B cell (primary cell): Measurements from ENCODE around the gene DACH1. TPM values are rescaled to one million over a fixed set of nuclear protein-coding genes. Genes with fewer than 3 reads are reported as not detected.

ENCODE experiments used
- ATAC-seq: fragments of 200-7000 bp; cut with Tn5 transposase; one replicate; pipeline ENCODE4 v1.10.0; 2021; ENCODE audit warnings: low read depth, mild to moderate bottlenecking, moderate number of reproducible peaks, moderate library complexity
- CTCF ChIA-PET: fragments of 350-600 bp; sonication (Branson Sonifier 250); formaldehyde crosslinking; loops from one replicate; lab custom pipeline; 2021; ENCODE audit warnings: antibody characterized with exemption, inconsistent platforms; lab: Charles Lee
- POLR2A ChIA-PET: fragments of 350-600 bp; sonication (Branson Sonifier 250); formaldehyde crosslinking; loops from one replicate; lab custom pipeline; 2021; ENCODE audit warnings: antibody characterized with exemption; lab: Charles Lee
- DNase-seq: peaks from one replicate; pipeline ENCODE4 v3.0.0; 2013
- H2AFZ ChIP-seq: 2 replicates; pipeline ENCODE4 v1.6.1; 2012; ENCODE audit warnings: mild to moderate bottlenecking, low read depth, low read length; ENCODE audit not compliant: insufficient read depth, poor library complexity, severe bottlenecking
- H3K27ac ChIP-seq, 2 donors: 1 replicate in 1 of 2; 2 replicates in 1 of 2; pipeline ENCODE4 v1.5.1; 2012 to 2013; ENCODE audit warnings: low read length in 2 of 2, mild to moderate bottlenecking in 2 of 2, moderate library complexity in 1 of 2
- H3K27me3 ChIP-seq, 4 experiments: fragments of 200-600 bp in 1 of 4; sonication (generic) in 1 of 4; replicated peaks in 1 of 4; 1 replicate in 2 of 4; 2 replicates in 2 of 4; pipeline versions ENCODE4 v1.6.1 to v1.7.0; 2013 to 2016; ENCODE audit warnings: low read length in 3 of 4, mild to moderate bottlenecking in 2 of 4, mixed read lengths in 1 of 4, moderate library complexity in 1 of 4; ENCODE audit not compliant: insufficient read depth in 4 of 4, control insufficient read depth in 3 of 4; ENCODE audit errors: control extremely low read depth in 1 of 4
- H3K36me3 ChIP-seq, 2 experiments: replicated peaks in 1 of 2; 1 replicate in 1 of 2; 2 replicates in 1 of 2; pipeline versions ENCODE4 v1.6.1 to v1.7.1; 2013; ENCODE audit warnings: low read length in 1 of 2; ENCODE audit not compliant: insufficient read depth in 2 of 2, control insufficient read depth in 1 of 2; ENCODE audit errors: control extremely low read depth in 1 of 2, extremely low read depth in 1 of 2
- H3K4me1 ChIP-seq, 2 donors: fragments of 200-600 bp in 1 of 2; sonication (generic) in 1 of 2; 1 replicate in 1 of 2; 2 replicates in 1 of 2; pipeline versions ENCODE4 v1.5.1 to v1.6.1; 2013 to 2017; ENCODE audit warnings: low read length in 2 of 2; ENCODE audit not compliant: control insufficient read depth in 2 of 2, insufficient read depth in 2 of 2
- H3K4me2 ChIP-seq: replicated peaks from 2 replicates; pipeline ENCODE3; 2012; ENCODE audit warnings: mild to moderate bottlenecking, low read depth, low read length; ENCODE audit not compliant: poor library complexity, severe bottlenecking
- H3K4me3 ChIP-seq, 5 experiments: fragments of 200-600 bp in 1 of 5; sonication (generic) in 1 of 5; 1 replicate in 3 of 5; 2 replicates in 2 of 5; pipeline versions ENCODE4 v1.5.1 to v1.7.0; 2011 to 2016; ENCODE audit warnings: low read length in 4 of 5, mild to moderate bottlenecking in 4 of 5, low read depth in 2 of 5, control low read depth in 1 of 5, moderate library complexity in 1 of 5; ENCODE audit not compliant: insufficient read depth in 1 of 5; ENCODE audit errors: control extremely low read depth in 1 of 5, extremely low read depth in 1 of 5
- H3K79me2 ChIP-seq: fragments of 200-600 bp; sonication (generic); one replicate; pipeline ENCODE4 v1.6.0; 2016; ENCODE audit warnings: low read length; ENCODE audit not compliant: control insufficient read depth, insufficient read depth
- H3K9ac ChIP-seq: fragments of 200-600 bp; sonication (generic); 2 replicates; pipeline ENCODE4 v1.6.1; 2017; ENCODE audit warnings: mild to moderate bottlenecking, low read length, moderate library complexity
- H3K9me3 ChIP-seq, 3 donors: one replicate each; pipeline versions ENCODE4 v1.6.1 to v1.7.1; 2013; ENCODE audit warnings: low read length in 2 of 3; ENCODE audit not compliant: control insufficient read depth in 2 of 3, insufficient read depth in 1 of 3; ENCODE audit errors: control extremely low read depth in 1 of 3
- H4K20me1 ChIP-seq: 2 replicates; pipeline ENCODE4 v1.6.0; 2012; ENCODE audit warnings: mild to moderate bottlenecking, low read length; ENCODE audit not compliant: insufficient read depth, control insufficient read depth, poor library complexity, severe bottlenecking
- H3K27ac Mint-ChIP-seq: one replicate; pipeline ENCODE4 v1.8.0; 2021; ENCODE audit warnings: mixed read lengths
- H3K27me3 Mint-ChIP-seq: one replicate; pipeline ENCODE4 v1.8.0; 2021; ENCODE audit warnings: mixed read lengths
- H3K4me1 Mint-ChIP-seq: one replicate; pipeline ENCODE4 v1.8.0; 2021; ENCODE audit warnings: mixed read lengths
- H3K4me3 Mint-ChIP-seq: one replicate; pipeline ENCODE4 v1.8.0; 2021; ENCODE audit warnings: mixed read lengths
- H3K9me3 Mint-ChIP-seq: one replicate; pipeline ENCODE4 v1.8.0; 2022; ENCODE audit warnings: mixed read lengths; ENCODE audit not compliant: insufficient read depth
- EZH2 ChIP-seq: IDR thresholded peaks from 2 replicates; pipeline ENCODE4 v1.6.1; 2012; ENCODE audit warnings: borderline replicate concordance, low read depth, mild to moderate bottlenecking, moderate library complexity, low read length; ENCODE audit not compliant: insufficient read depth, poor library complexity, severe bottlenecking
- WGBS: methylation state at CpG from one replicate; pipeline ENCODE4 v1.1.5; 2013; ENCODE audit warnings: missing lambda C conversion rate; ENCODE audit not compliant: insufficient coverage; 5-methylcytosine and 5-hydroxymethylcytosine counted together
- intact Hi-C: fragments of 100-400 bp; cut with micrococcal nuclease; formaldehyde crosslinking; loops from one replicate; pipeline ENCODE4 v1.10.0; 2022
- polyA plus RNA-seq: library from polyadenylated mRNA; depleted of rRNA; stranded (reverse); fragments of >200 nt; gene quantifications from 2 replicates; pipeline ENCODE4 v1.2.3, GENCODE V29; 2012
- total RNA-seq, 2 donors: library from RNA; stranded (reverse); fragments of 120-200 nt in 1 of 2; gene quantifications; 1 replicate in 1 of 2; 2 replicates in 1 of 2; pipeline versions ENCODE4 v1.2.3 to v1.2.4, GENCODE V29; 2013 to 2022
- TF ChIP-seq, protein P1 (sequence below): fragments of 200-600 bp; IDR thresholded peaks from one replicate; pipeline ENCODE4 v1.8.0; 2022; ENCODE audit warnings: antibody characterized with exemption, mild to moderate bottlenecking

The DACH1 gene
- total and polyA plus RNA-seq, 2 donors (not counting 1 experiment from before 2014, with no cell fraction given): not detected

DNA sequence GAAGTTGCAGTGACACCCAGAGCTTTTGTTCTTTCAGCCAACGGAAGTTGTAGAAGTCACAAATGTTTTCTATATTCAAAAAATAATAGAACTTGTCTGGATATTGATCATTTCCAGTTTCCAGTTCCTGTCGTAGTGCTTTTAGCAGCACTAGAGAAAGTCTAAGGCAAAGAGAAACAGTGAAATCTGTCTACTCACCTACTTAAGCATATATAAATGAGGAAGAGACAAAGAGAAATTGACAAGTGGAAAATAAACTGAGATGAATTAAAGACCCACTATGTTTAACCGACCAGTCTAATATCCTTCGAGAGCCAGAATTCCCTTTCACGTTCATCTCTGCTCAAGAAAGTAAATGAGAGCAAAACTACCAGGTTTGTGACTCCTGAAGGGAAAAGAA, 36.7 kb downstream of the DACH1 start:
- H3K27me3 ChIP-seq: no peaks in the 10 kb centered on the region
- no peak overlapping the region for H3K27ac ChIP-seq
- DNase-seq (no peak), ATAC-seq (no peak)
- TF ChIP-seq EZH2: no peak
- TF ChIP-seq, protein P1, sequence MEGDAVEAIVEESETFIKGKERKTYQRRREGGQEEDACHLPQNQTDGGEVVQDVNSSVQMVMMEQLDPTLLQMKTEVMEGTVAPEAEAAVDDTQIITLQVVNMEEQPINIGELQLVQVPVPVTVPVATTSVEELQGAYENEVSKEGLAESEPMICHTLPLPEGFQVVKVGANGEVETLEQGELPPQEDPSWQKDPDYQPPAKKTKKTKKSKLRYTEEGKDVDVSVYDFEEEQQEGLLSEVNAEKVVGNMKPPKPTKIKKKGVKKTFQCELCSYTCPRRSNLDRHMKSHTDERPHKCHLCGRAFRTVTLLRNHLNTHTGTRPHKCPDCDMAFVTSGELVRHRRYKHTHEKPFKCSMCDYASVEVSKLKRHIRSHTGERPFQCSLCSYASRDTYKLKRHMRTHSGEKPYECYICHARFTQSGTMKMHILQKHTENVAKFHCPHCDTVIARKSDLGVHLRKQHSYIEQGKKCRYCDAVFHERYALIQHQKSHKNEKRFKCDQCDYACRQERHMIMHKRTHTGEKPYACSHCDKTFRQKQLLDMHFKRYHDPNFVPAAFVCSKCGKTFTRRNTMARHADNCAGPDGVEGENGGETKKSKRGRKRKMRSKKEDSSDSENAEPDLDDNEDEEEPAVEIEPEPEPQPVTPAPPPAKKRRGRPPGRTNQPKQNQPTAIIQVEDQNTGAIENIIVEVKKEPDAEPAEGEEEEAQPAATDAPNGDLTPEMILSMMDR: no peak
- no peaks in the 10 kb centered on the region for H4K20me1 ChIP-seq
- Mint-ChIP-seq H3K27me3 (no peaks in the 10 kb centered on the region), H3K27ac (no peak overlapping the region), H3K4me1 (peaks cover 2% of the 10 kb centered on the region), H3K9me3 (no peaks in the 10 kb centered on the region), H3K4me3 (no peak overlapping the region)
- H3K4me3 ChIP-seq: no peak overlapping the region
- no peak overlapping the region for H3K4me2 ChIP-seq
- POLR2A ChIA-PET: no interaction called here
- no peaks in the 10 kb centered on the region for H3K4me1 ChIP-seq
- no peaks in the 10 kb centered on the region for H3K36me3 ChIP-seq
- WGBS: 37% methylated on average over 2 of the region's 5 CpGs
- no peaks in the 10 kb centered on the region for H3K9me3 ChIP-seq
- H3K79me2 ChIP-seq: no peaks in the 10 kb centered on the region
- CTCF ChIA-PET: no interaction called here
- intact Hi-C loops: no loop called here
- no peak overlapping the region for H3K9ac ChIP-seq
- no peak overlapping the region for H2AFZ ChIP-seq

DNA sequence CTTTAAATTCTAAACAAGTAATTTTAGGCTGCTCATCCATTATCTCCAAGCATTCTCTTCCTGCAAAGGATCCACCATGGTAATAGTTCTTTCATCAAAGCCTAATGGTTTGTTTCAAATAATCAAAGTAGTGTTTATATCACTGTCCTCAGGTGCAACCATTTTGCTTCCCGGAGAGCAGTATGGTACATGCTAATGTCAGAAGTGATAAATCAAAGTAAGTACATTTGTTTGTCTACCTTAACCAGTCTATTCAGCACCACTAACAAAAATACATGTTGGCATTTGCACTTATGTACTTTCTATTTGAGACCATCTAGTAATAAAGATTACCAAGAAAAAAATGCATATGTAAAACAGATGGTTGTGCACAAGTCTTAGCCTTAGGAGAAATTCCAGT, 37.5 kb downstream of the DACH1 start:
- no peak overlapping the region for H3K27ac Mint-ChIP-seq
- Histone ChIP-seq H3K4me3 (no peak overlapping the region), H3K4me2 (no peak overlapping the region), H3K9me3 (no peaks in the 10 kb centered on the region), H4K20me1 (no peaks in the 10 kb centered on the region), H2AFZ (no peak overlapping the region), H3K27ac (no peak overlapping the region), H3K27me3 (no peaks in the 10 kb centered on the region), H3K79me2 (no peaks in the 10 kb centered on the region), H3K36me3 (no peaks in the 10 kb centered on the region), H3K4me1 (no peaks in the 10 kb centered on the region), H3K9ac (no peak overlapping the region)
- WGBS: no CpG with 5 or more reads among the region's 1 CpG
- no peak overlapping the region for H3K4me3 Mint-ChIP-seq
- DNase-seq (no peak), ATAC-seq (no peak)
- ChIA-PET CTCF (no interaction called here), POLR2A (no interaction called here)
- H3K27me3 Mint-ChIP-seq: no peaks in the 10 kb centered on the region
- TF ChIP-seq EZH2: no peak
- TF ChIP-seq, protein P1: no peak
- H3K9me3 Mint-ChIP-seq: no peaks in the 10 kb centered on the region
- intact Hi-C loops: no loop called here
- peaks cover 2% of the 10 kb centered on the region for H3K4me1 Mint-ChIP-seq
